Natural killer cell (primary cell): Measurements from ENCODE around the gene OR2G6. TPM values are rescaled to one million over a fixed set of nuclear protein-coding genes. Genes with fewer than 3 reads are reported as not detected.
"Not testable (repeated sequence)": the region's sequence is repeated elsewhere in the genome, so short reads cannot be mapped to it uniquely, and the experiment has no call there.

Source experiments
- ATAC-seq, 3 donors: fragments of 150-1000 bp in 2 of 3; fragments of 200-7000 bp in 1 of 3; cut with Tn5 transposase; 1 replicate in 1 of 3; 2 replicates in 2 of 3; pipeline ENCODE4 v1.10.0; 2021; ENCODE audit warnings: mild to moderate bottlenecking in 2 of 3, moderate library complexity in 2 of 3
- DNase-seq, 2 donors: peaks; one replicate each; pipeline versions ENCODE4 v3.0.0 to v3.0.0-alpha.2; 2013 to 2021; ENCODE audit warnings: mixed read lengths in 1 of 2
- H3K27ac ChIP-seq: one replicate; pipeline ENCODE4 v1.5.1; 2013; ENCODE audit warnings: mild to moderate bottlenecking, low read length
- H3K27me3 ChIP-seq: one replicate; pipeline ENCODE4 v1.6.1; 2013; ENCODE audit warnings: low read length; ENCODE audit not compliant: control insufficient read depth, insufficient read depth
- H3K36me3 ChIP-seq: one replicate; pipeline ENCODE4 v1.6.1; 2013; ENCODE audit warnings: low read length; ENCODE audit not compliant: control insufficient read depth, insufficient read depth
- H3K4me1 ChIP-seq: one replicate; pipeline ENCODE4 v1.6.1; 2013; ENCODE audit warnings: low read length; ENCODE audit not compliant: control insufficient read depth, insufficient read depth
- H3K4me3 ChIP-seq: one replicate; pipeline ENCODE4 v1.5.1; 2013; ENCODE audit warnings: low read length
- H3K9me3 ChIP-seq: one replicate; pipeline ENCODE4 v1.6.1; 2013; ENCODE audit warnings: low read length; ENCODE audit not compliant: control insufficient read depth, insufficient read depth
- H3K27ac Mint-ChIP-seq, 2 donors: one replicate each; pipeline ENCODE4 v1.8.0; 2022; ENCODE audit warnings: mild to moderate bottlenecking in 2 of 2, mixed read lengths in 2 of 2, moderate library complexity in 1 of 2
- H3K27me3 Mint-ChIP-seq, 2 donors: one replicate each; pipeline ENCODE4 v1.8.0; 2022; ENCODE audit warnings: low read depth in 2 of 2, mixed read lengths in 2 of 2
- H3K36me3 Mint-ChIP-seq: one replicate; pipeline ENCODE4 v1.8.0; 2022; ENCODE audit warnings: mixed read lengths
- H3K4me1 Mint-ChIP-seq, 2 donors: one replicate each; pipeline ENCODE4 v1.8.0; 2022; ENCODE audit warnings: mixed read lengths in 2 of 2
- H3K4me3 Mint-ChIP-seq: one replicate; pipeline ENCODE4 v1.8.0; 2022; ENCODE audit warnings: mild to moderate bottlenecking, moderate library complexity, mixed read lengths
- H3K9me3 Mint-ChIP-seq, 2 donors: one replicate each; pipeline ENCODE4 v1.8.0; 2022; ENCODE audit warnings: mixed read lengths in 2 of 2
- CTCF ChIP-seq: fragments of 200-600 bp; IDR thresholded peaks from one replicate; pipeline ENCODE4 v1.8.0; 2022; ENCODE audit warnings: antibody characterized with exemption
- WGBS: methylation state at CpG from one replicate; pipeline ENCODE4 v1.1.7; 2013; ENCODE audit warnings: missing lambda C conversion rate; ENCODE audit not compliant: insufficient coverage; 5-methylcytosine and 5-hydroxymethylcytosine counted together
- intact Hi-C: fragments of 100-400 bp; cut with micrococcal nuclease; formaldehyde crosslinking; loops from one replicate; pipeline ENCODE4 v1.14.2; 2022
- total RNA-seq, 4 donors: library from RNA; stranded (reverse); fragments of 120-200 nt in 1 of 4; gene quantifications; one replicate each; pipeline versions ENCODE4 v1.2.3 to v1.2.4, GENCODE V29; 2013 to 2022

The OR2G6 gene
- total RNA-seq, result not detected
- total RNA-seq (2013), result 0.16 TPM

- H3K4me3 Mint-ChIP-seq, ATAC-seq, H3K4me1 ChIP-seq, H3K27ac ChIP-seq, H3K9me3 Mint-ChIP-seq, H3K4me3 ChIP-seq, H3K27me3 ChIP-seq, H3K9me3 ChIP-seq, H3K36me3 Mint-ChIP-seq, intact Hi-C loops, H3K27me3 Mint-ChIP-seq, H3K4me1 Mint-ChIP-seq, H3K27ac Mint-ChIP-seq, H3K36me3 ChIP-seq, DNase-seq: not testable (repeated sequence)
- WGBS, result no CpG with 5 or more reads among the region's 2 CpGs
Observed at GRCh38 chr1:248507773-248508172, at the start of gene OR2G6. OR2G6 (plus strand) TSS chr1:248508073; CDS start chr1:248521647, 13,574 bp downstream.

- ATAC-seq, H3K27ac ChIP-seq, H3K4me1 Mint-ChIP-seq, H3K9me3 Mint-ChIP-seq, H3K27me3 ChIP-seq, H3K9me3 ChIP-seq, H3K36me3 ChIP-seq, H3K36me3 Mint-ChIP-seq, H3K4me1 ChIP-seq, H3K27ac Mint-ChIP-seq, H3K4me3 Mint-ChIP-seq, DNase-seq, intact Hi-C loops, H3K4me3 ChIP-seq: not testable (repeated sequence)
- 60% methylated on average over 5 of the region's 7 CpGs for WGBS
- peaks cover 5 to 20% of the 10 kb centered on the region in 2 donors for H3K27me3 Mint-ChIP-seq
Observed at GRCh38 chr1:248459117-248459516, 48.8 kb upstream of the OR2G6 start.

- Histone ChIP-seq H3K27ac (no peak overlapping the region), H3K4me1 (no peaks in the 10 kb centered on the region), H3K36me3 (no peaks in the 10 kb centered on the region), H3K9me3 (no peaks in the 10 kb centered on the region), H3K4me3 (no peak overlapping the region), H3K27me3 (no peaks in the 10 kb centered on the region)
- no peak overlapping the region for H3K4me3 Mint-ChIP-seq
- DNase-seq, result no peak
- peaks cover 0 to 2% of the 10 kb centered on the region in 2 donors for H3K9me3 Mint-ChIP-seq
- intact Hi-C loops, result no loop called here
- TF ChIP-seq CTCF, result no peak
- ATAC-seq, result no peak
- H3K27me3 Mint-ChIP-seq, result peaks cover 6 to 7% of the 10 kb centered on the region in 2 donors
- no peak overlapping the region for H3K27ac Mint-ChIP-seq
- no peaks in the 10 kb centered on the region for H3K36me3 Mint-ChIP-seq
- 20% methylated on average over 1 of the region's 4 CpGs for WGBS
- no peaks in the 10 kb centered on the region for H3K4me1 Mint-ChIP-seq
Observed at GRCh38 chr1:248471154-248471553, 36.7 kb upstream of the OR2G6 start.

- H3K36me3 Mint-ChIP-seq, intact Hi-C loops, H3K27ac ChIP-seq, H3K9me3 ChIP-seq, H3K27me3 Mint-ChIP-seq, H3K36me3 ChIP-seq, H3K27me3 ChIP-seq, H3K9me3 Mint-ChIP-seq, ATAC-seq, H3K4me3 Mint-ChIP-seq, H3K4me1 ChIP-seq, H3K4me1 Mint-ChIP-seq, H3K27ac Mint-ChIP-seq, H3K4me3 ChIP-seq, DNase-seq: not testable (repeated sequence)
- WGBS, result no CpG with 5 or more reads among the region's 2 CpGs
Observed at GRCh38 chr1:248472111-248472510, 35.8 kb upstream of the OR2G6 start.

- intact Hi-C loops, ATAC-seq, H3K36me3 Mint-ChIP-seq, H3K4me1 Mint-ChIP-seq, DNase-seq, H3K4me3 Mint-ChIP-seq, H3K9me3 ChIP-seq, H3K27ac Mint-ChIP-seq, H3K9me3 Mint-ChIP-seq, H3K27me3 Mint-ChIP-seq, H3K4me1 ChIP-seq, H3K4me3 ChIP-seq, H3K27me3 ChIP-seq, H3K27ac ChIP-seq, H3K36me3 ChIP-seq: not testable (repeated sequence)
- no CpG with 5 or more reads among the region's 2 CpGs for WGBS
Observed at GRCh38 chr1:248473051-248473450, 34.8 kb upstream of the OR2G6 start, which contains the start of gene OR2T3. OR2T3 (plus strand) TSS chr1:248473351; CDS start chr1:248473351, 0 bp downstream.

GRCh38 chr1:248475660-248476059 is 32.2 kb upstream of the OR2G6 start:
- H3K4me3 Mint-ChIP-seq, H3K4me1 Mint-ChIP-seq, intact Hi-C loops, H3K36me3 Mint-ChIP-seq, H3K4me3 ChIP-seq, H3K27me3 ChIP-seq, H3K4me1 ChIP-seq, H3K9me3 Mint-ChIP-seq, H3K9me3 ChIP-seq, DNase-seq, H3K27ac Mint-ChIP-seq, H3K27ac ChIP-seq, H3K36me3 ChIP-seq, ATAC-seq: not testable (repeated sequence)
- no CpG with 5 or more reads among the region's 1 CpG for WGBS
- peaks cover 12 to 17% of the 10 kb centered on the region in 2 donors for H3K27me3 Mint-ChIP-seq

GRCh38 chr1:248481686-248482579 is 25.9 kb upstream of the OR2G6 start:
- H3K27me3 ChIP-seq, H3K36me3 ChIP-seq, H3K27ac ChIP-seq, H3K4me3 ChIP-seq, H3K9me3 Mint-ChIP-seq, intact Hi-C loops, H3K9me3 ChIP-seq, H3K36me3 Mint-ChIP-seq, H3K4me1 ChIP-seq: not testable (repeated sequence)
- ATAC-seq (peak; percentile 36 to 78 (median 66)), DNase-seq (peak in 1 of 2 donors; percentile 57)
- peak overlapping the region; percentile 73 for H3K4me3 Mint-ChIP-seq
- H3K27me3 Mint-ChIP-seq, result peaks cover 6 to 10% of the 10 kb centered on the region in 2 donors
- H3K27ac Mint-ChIP-seq, result peak overlapping the region; percentile 34 to 79
- 36% methylated on average over 9 of the region's 13 CpGs for WGBS
- peaks cover 7 to 13% of the 10 kb centered on the region in 2 donors for H3K4me1 Mint-ChIP-seq
